Motor neuron (in vitro differentiated cells): Measurements from ENCODE around the gene CILP2. TPM values are rescaled to one million over a fixed set of nuclear protein-coding genes. Genes with fewer than 3 reads are reported as not detected.
A peak's percentile ranks its signal among the peaks of the same experiment; 100 is the strongest.

ENCODE experiments used
- ATAC-seq, 8 experiments: fragments of 200-7000 bp; cut with Tn5 transposase; replicated peaks in 6 of 8; 2 replicates each; pipeline ENCODE4 v1.8.0; 2021; ENCODE audit warnings: mild to moderate bottlenecking in 8 of 8, moderate library complexity in 8 of 8
- H3K27ac ChIP-seq, 2 donors: fragments of 250-450 bp; sonication (Bioruptor Pico); 2 replicates each; pipeline ENCODE4 v1.9.0; 2021; ENCODE audit warnings: antibody characterized with exemption in 2 of 2, mild to moderate bottlenecking in 2 of 2, moderate library complexity in 1 of 2
- H3K4me1 ChIP-seq, 2 donors: fragments of 250-450 bp; sonication (Bioruptor Pico); replicated peaks in 1 of 2; 2 replicates each; pipeline ENCODE4 v1.6.1; 2021; ENCODE audit warnings: antibody characterized with exemption in 2 of 2, mild to moderate bottlenecking in 2 of 2, moderate library complexity in 1 of 2
- H3K4me3 ChIP-seq, 5 donors: fragments of 250-450 bp; sonication (Bioruptor Pico); 2 replicates each; pipeline ENCODE4 v1.9.0; 2021; ENCODE audit warnings: antibody characterized with exemption in 5 of 5, mild to moderate bottlenecking in 5 of 5, moderate library complexity in 4 of 5
- WGBS, 10 experiments: fragments of 450-650 bp; shearing (Covaris generic); methylation state at CpG; one replicate each; pipeline ENCODE4 v1.0.0; 2022; 5-methylcytosine and 5-hydroxymethylcytosine counted together
- in situ Hi-C, 9 experiments: fragments of 400-800 bp; cut with MboI; loops; one replicate each; pipeline ENCODE4 v1.15.0; 2021; ENCODE audit warnings: low sequenced_read_pairs in 9 of 9, low pct_unique_long_range_greater_than_20kb in 2 of 9; ENCODE audit not compliant: unreplicated experiment in 9 of 9
- total RNA-seq, 8 experiments: library from RNA; unstranded; fragments of 300-600 nt; gene quantifications; 2 replicates each; pipeline versions ENCODE4 v1.2.3 to v1.2.4, GENCODE V29; 2022

Gene CILP2
- total RNA-seq, 8 experiments from 2014 or later: 0.37 to 1.5 (median 0.90) TPM

DNA sequence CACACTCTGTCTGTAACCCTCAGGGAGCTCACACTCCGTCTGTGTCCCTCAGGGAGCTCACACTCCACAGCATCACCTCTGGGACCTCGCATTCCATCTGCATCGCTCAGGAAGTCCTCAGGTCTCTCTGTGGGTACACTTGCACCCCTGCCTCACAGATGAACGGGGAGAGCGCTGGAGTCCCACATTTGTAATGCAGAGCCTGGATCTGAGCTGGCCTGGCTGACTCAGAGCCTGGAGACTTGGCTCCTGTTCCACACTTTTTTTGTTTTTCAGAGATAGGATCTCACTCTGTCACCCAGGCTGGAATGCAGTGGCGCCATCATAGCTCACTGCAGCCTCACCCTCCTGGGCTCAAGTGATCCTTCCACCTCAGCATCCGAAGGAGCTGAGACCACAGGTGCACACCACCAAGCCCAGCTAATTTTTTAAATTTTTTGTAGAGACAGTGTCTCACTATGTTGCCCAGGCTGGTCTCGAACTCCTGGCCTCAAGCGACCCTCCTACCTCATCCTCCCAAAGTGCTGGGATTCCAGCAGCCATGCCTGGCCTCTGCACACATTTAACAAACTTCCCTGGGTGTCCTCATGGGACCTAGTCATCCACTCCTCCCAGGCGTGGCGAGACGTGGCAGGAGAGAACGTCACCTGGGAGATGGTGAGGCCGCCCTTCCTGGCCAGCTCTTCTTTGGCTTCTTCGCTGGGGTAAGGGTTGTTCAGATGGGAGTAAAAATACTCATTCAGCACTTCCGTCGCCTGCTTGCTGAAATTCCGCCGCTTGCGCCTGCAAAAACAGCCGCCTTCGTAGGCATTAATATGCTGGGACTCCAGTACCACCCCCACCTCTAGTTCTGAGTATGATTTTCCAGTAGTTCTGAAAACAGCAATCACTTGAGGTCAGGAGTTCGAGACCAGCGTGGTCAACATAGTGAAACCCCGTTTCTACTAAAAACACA, 31.0 kb downstream of the CILP2 start:
- Histone ChIP-seq H3K4me3 (no peak overlapping the region), H3K4me1 (no peaks in the 10 kb centered on the region), H3K27ac (no peak overlapping the region)
- in situ Hi-C loops: no loop called here
- WGBS, 10 experiments: 52 to 100% (median 95%) methylated on average over 1 to 14 of the region's 25 CpGs
- peak in 2 of 8 experiments; percentile 63 to 69 for ATAC-seq

DNA sequence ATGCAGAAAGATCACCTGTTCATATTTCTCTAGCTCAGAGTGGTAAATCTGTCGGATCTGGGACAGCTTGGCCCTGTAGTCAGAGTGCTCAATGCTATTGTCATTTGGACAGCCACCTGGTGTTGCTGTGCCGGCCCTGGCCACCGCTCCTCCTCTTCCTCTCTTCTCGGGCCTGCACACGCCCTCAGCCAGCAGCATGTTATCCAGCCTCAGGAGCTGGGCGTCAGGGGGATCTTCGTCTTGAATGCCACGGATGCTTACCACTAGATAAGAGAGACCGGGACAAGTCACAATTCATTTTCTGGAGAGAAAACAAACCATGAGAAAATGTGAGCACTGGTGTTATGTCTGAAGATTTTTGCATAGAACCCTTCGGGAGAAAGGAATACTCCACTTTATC, 32.5 kb downstream of the CILP2 start:
- Histone ChIP-seq H3K27ac (no peak overlapping the region), H3K4me1 (no peaks in the 10 kb centered on the region), H3K4me3 (no peak overlapping the region)
- in situ Hi-C loops: no loop called here
- WGBS, 10 experiments: 70 to 100% (median 80%) methylated on average over 2 to 10 of the region's 10 CpGs; no CpG with 5 or more reads in 3 of the 10 experiments
- no peak for ATAC-seq

DNA sequence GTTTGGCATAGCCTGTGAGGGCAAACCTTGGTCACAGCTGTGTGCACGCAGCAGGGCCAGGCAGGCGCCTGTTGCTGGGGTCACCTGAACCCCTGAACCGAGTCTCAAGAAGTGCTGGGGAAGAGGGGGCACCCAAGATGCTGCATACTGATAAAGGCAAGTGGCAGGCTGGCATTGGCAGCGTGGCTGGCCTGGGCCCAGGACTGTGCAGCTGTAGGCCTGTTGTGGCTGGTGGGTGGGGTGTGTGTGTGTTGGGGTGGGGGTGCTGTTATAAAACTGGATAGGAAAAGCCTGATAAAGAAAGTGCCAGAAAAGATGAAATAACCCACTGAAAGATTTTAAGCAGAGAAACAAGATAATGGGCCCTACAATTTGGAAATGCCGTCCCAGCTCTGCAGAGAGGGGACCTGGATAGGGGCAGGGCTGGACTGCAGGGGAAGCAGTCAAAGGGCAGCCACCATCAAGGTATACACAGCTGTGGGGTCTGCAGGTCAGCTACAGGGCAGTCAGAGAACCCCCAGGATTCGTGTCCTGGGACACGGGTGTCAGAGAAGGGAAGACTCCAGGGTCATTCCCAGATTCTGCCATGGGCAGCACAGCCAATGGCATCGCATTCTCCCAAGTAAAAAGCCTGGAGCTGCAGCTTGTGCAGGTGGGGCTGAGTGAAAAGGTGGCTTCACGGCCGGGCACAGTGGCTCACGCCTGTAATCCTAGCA, 33.2 kb downstream of the CILP2 start:
- no peak overlapping the region for H3K27ac ChIP-seq
- 40 to 100% (median 98%) methylated on average over 1 to 8 of the region's 11 CpGs; no CpG with 5 or more reads in 3 of the 10 experiments for WGBS, 10 experiments
- in situ Hi-C loops: no loop called here
- no peak for ATAC-seq
- H3K4me1 ChIP-seq: no peaks in the 10 kb centered on the region
- H3K4me3 ChIP-seq: no peak overlapping the region

DNA sequence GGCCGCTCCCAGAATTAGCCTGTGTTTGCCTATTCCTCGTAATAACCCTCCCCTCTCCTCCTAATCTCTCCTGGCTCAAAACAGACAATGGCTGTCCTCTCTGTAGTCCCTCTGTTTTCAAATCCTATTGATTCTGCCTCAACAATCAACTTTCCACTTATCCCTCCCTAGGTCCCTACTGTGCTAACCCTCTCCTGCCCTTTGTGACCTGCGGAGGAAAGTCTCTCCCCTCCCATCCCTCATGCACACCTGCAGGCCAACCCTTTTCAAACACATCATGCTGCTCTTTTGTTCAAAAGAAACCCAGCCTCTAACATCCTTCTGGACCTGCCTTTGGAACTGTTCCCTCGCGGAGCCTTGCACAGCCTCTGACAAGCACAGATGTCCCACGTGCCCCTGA, 37.3 kb downstream of the CILP2 start:
- 40 to 87% (median 60%) methylated on average over 1 to 6 of the region's 6 CpGs; no CpG with 5 or more reads in 2 of the 10 experiments for WGBS, 10 experiments
- Histone ChIP-seq H3K4me1 (peaks cover 0 to 3% of the 10 kb centered on the region in 2 donors), H3K4me3 (no peak overlapping the region), H3K27ac (no peak overlapping the region)
- no peak for ATAC-seq
- in situ Hi-C loops: no loop called here

DNA sequence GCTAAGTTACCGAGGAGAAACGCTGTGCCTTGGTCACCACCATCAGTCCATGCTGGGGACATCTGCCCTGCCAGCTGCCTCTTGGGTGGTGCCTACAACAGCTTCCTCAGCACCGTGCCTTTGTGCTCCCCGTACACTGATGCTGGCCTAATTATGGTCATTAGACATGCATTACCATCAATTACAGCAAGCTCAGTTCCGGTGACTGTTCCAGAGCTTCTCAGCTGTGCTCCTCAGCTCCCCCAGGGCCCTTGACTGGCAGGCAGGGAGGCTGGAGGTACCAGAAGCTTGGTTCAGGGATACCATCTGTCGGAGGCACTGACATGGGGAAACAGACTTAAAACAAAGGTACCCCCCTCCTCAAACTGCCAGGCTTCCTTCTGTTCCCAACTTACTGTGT, 40.2 kb downstream of the CILP2 start:
- Histone ChIP-seq H3K4me1 (peaks cover 0 to 3% of the 10 kb centered on the region in 2 donors), H3K4me3 (no peak overlapping the region), H3K27ac (no peak overlapping the region)
- in situ Hi-C loops: no loop called here
- 44 to 100% (median 63%) methylated on average over 1 to 5 of the region's 6 CpGs; no CpG with 5 or more reads in 2 of the 10 experiments for WGBS, 10 experiments
- peak in 5 of 8 experiments; percentile 72 to 88 (median 74) for ATAC-seq

DNA sequence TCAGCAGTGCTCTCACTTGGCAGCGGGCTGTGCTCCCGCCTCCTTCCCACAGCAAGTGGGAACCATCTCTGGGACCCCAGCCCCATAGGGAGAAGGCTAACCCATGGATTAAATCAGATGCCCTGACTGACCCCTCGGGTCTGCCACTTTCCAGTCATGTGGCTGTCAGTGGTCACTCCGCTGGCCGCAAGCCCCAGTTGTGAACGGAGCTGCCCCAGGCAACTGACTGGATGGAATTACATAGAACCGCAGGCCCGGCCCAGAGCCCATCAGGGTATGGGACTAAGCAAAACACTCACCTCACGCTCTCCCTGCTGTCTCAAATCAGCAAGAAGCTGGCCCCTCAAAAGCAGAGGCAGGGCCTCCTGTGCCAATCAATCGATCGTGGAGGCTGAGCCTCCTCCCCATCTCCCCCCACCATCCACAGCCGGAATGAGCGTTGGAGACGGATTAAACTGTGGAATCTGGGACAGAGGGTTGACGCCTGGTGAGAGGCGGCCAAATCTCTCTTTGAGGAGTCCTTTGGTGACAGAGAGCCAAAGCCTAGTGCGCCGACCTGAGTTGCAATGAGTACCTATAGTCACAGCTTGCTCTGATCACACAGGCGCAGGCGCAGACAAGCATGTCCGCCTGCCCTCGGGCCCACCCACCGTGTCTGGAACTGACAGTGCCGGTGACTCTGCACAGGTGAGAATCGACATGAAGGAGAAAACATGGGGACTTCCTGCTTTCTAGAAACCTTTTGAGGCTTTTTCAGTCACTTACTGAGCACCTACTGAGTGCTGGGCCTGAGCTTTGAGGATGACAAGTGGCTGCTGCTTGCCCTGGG, 41.7 kb downstream of the CILP2 start:
- no peak for ATAC-seq
- peaks cover 0 to 3% of the 10 kb centered on the region in 2 donors for H3K4me1 ChIP-seq
- H3K4me3 ChIP-seq: no peak overlapping the region
- no peak overlapping the region for H3K27ac ChIP-seq
- WGBS, 10 experiments: 53 to 100% (median 90%) methylated on average over 1 to 4 of the region's 25 CpGs; no CpG with 5 or more reads in 3 of the 10 experiments
- in situ Hi-C loops: no loop called here

DNA sequence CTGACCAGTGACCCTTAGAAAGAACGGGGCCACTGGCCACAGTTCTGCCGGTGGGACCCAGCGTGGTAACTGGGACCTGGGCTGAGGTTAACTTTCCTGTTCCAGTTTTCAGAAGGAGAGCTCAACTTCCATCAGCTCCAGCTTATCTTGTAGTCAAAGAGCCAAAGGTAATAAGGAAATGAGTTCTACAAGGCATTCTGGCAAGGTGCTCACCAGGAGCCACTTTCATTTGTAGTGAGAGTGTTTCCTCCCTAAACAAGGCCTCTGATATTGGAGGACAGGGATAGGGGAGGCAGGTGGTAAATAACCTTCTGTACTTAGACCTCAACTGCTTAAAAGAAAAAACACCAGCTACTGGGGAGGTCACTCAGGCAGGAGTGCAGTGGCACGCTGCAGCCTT, 42.4 kb downstream of the CILP2 start:
- no peak for ATAC-seq
- 84 to 100% (median 92%) methylated on average over 1 to 3 of the region's 4 CpGs; no CpG with 5 or more reads in 5 of the 10 experiments for WGBS, 10 experiments
- H3K4me1 ChIP-seq: peaks cover 0 to 3% of the 10 kb centered on the region in 2 donors
- H3K4me3 ChIP-seq: no peak overlapping the region
- no peak overlapping the region for H3K27ac ChIP-seq
- in situ Hi-C loops: no loop called here

DNA sequence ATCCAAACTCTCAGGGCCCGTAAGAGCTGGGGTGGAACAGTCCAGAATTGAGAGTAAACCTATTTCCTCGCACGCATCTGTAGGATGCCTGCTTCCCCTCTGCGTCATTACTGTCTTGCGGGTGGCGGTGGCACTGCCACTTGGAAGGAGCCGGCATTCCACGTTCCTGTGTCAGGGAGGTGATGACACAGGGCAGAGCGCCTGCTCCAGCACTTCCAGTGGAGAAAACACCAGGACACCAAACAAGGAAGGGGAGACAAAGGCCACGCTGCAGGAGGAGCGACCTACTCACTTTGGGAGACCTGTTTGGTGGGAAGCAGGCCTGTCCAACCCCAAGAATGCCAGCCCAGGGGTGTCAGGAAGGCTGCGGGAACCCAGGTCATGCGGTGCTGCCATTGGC, 43.3 kb downstream of the CILP2 start:
- 60 to 100% (median 92%) methylated on average over 1 to 5 of the region's 13 CpGs; no CpG with 5 or more reads in 2 of the 10 experiments for WGBS, 10 experiments
- in situ Hi-C loops: no loop called here
- ATAC-seq: no peak
- peaks cover 0 to 3% of the 10 kb centered on the region in 2 donors for H3K4me1 ChIP-seq
- no peak overlapping the region for H3K27ac ChIP-seq
- H3K4me3 ChIP-seq: no peak overlapping the region

DNA sequence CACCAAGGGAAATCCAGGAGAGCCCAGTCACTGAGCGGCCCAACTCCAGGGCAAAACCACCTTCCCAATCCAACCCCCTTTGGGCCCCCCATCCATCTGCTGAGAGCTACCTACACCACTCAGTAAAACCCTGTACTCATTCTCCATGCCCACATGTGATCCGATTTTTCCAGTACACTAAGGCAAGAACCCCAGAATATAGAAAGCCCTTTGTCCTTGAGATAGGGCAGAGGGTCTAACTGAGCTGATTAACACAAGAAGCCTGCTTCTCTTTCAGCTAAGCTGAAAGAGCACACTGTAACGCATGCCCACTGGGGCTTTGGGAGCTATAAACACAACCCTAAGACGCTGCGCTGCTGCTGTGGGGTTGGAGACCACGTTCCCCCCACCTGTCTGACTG, 44.4 kb downstream of the CILP2 start:
- in situ Hi-C loops: no loop called here
- peaks cover 0 to 3% of the 10 kb centered on the region in 2 donors for H3K4me1 ChIP-seq
- no peak overlapping the region for H3K27ac ChIP-seq
- 60 to 97% (median 76%) methylated on average over 1 to 6 of the region's 6 CpGs; no CpG with 5 or more reads in 5 of the 10 experiments for WGBS, 10 experiments
- no peak for ATAC-seq
- H3K4me3 ChIP-seq: no peak overlapping the region

DNA sequence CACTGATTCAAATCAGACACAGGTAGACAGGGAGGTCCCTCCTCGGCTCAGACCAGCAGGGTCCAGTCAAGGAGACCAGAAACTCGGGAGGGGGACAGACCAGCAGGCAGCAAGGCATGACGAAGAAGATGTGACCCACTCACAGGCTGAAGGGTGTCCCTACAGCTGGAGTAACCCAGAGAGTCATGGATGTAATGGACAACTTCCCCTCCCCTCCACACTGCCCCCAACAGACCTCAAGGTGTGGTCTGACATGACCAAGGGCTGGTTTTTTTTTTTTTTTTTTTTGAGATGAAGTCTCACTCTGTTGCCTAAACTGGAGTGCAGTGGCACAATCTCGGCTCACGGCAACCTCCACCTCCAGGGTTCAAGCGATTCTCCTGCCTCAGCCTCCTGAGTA, 46.3 kb downstream of the CILP2 start:
- Histone ChIP-seq H3K4me3 (no peak overlapping the region), H3K4me1 (no peaks in the 10 kb centered on the region), H3K27ac (no peak overlapping the region)
- 20 to 100% (median 77%) methylated on average over 1 to 4 of the region's 6 CpGs; no CpG with 5 or more reads in 3 of the 10 experiments for WGBS, 10 experiments
- no peak for ATAC-seq
- in situ Hi-C loops: no loop called here

DNA sequence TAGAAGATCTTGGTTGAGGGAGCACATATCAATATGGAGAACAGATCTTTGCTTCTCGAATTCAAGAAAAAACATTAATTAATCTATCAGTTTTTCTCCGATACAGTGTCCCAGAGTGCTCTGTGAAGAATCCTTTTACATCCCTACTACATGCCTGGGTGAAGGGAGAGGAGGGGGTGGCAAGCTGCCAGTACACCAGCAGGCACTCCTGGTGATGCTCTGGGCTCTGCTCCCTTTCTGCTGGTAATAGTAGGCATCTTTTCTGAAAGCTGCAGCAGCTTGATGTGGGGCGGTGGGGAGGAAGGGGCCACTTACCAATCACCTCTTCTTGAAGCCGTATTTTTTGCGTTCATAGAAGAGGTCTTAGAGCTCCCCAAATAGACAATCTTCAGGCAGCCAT, 49.7 kb downstream of the CILP2 start:
- H3K4me1 ChIP-seq: peaks cover 10 to 11% of the 10 kb centered on the region in 2 donors
- no peak overlapping the region for H3K4me3 ChIP-seq
- ATAC-seq: no peak
- H3K27ac ChIP-seq: no peak overlapping the region
- 0 to 100% (median 93%) methylated on average over 1 to 3 of the region's 5 CpGs; no CpG with 5 or more reads in 3 of the 10 experiments for WGBS, 10 experiments
- in situ Hi-C loops: no loop called here

DNA sequence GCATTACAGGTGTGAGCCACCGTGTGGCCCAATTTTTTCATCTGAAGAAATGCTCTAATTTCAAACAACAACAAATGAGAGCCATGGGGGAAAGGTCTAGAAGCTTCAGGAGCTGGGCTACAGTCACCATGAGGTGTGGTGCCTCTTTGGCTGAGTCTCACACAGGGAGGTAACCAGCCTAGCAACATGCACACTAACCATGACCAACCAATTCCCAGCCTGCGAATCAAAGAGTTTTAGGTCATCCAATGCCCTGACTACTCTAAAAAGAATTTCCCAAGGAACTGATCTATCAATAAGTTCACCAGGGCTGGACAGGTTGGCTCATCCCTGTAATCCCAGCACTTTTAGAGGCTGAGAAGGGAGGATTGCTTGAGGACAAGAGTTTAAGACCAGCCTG, 50.5 kb downstream of the CILP2 start:
- peaks cover 10 to 11% of the 10 kb centered on the region in 2 donors for H3K4me1 ChIP-seq
- in situ Hi-C loops: no loop called here
- ATAC-seq: no peak
- WGBS, 10 experiments: 43 to 90% (median 80%) methylated on average over 1 to 2 of the region's 2 CpGs; no CpG with 5 or more reads in 7 of the 10 experiments
- H3K27ac ChIP-seq: no peak overlapping the region
- H3K4me3 ChIP-seq: no peak overlapping the region
